Measurements from ENCODE around the gene DACH1. TPM values are rescaled to one million over a fixed set of nuclear protein-coding genes. Genes with fewer than 3 reads are reported as not detected.

Gene DACH1
- total and polyA plus RNA-seq, 2 donors: 2.5 to 2.7 TPM

DNA sequence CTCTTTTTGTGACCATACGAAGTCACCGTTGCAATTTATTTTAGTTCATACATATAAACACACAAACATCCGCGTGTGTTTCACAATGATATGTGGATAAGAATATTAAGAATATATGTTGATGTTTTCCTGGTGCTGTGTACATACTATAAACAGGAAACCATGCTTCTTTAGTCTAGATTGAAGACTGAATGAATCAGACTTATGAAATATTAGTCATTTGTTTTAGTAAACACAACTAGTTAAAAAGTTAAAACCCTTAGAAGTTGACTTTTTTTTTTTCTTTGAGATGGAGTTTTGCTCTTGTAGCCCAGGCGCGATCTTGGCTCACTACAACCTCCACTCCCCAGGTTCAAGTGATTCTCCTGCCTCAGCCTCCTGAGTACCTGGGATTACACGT lies 257.7 kb downstream of the DACH1 start:
- Histone ChIP-seq H3K4me3 (ENCODE audit: low read length in 2 of 2) (no peak overlapping the region), H3K9me3 (ENCODE audit: control insufficient read depth in 2 of 2, insufficient read depth in 1 of 2, low read length in 1 of 2) (no peaks in the 10 kb centered on the region), H3K36me3 (ENCODE audit: control insufficient read depth in 2 of 2, insufficient read depth in 2 of 2, low read length in 1 of 2) (no peaks in the 10 kb centered on the region), H3K27me3 (ENCODE audit: control insufficient read depth in 2 of 2, insufficient read depth in 1 of 2, low read length in 1 of 2) (no peaks in the 10 kb centered on the region), H3K4me1 (ENCODE audit: control insufficient read depth in 2 of 2, insufficient read depth in 2 of 2, low read length in 2 of 2) (no peaks in the 10 kb centered on the region), H3K27ac (ENCODE audit: low read depth in 1 of 2, low read length in 1 of 2) (no peak overlapping the region)
- WGBS: 98% methylated on average over 7 of the region's 7 CpGs
- no peak for DNase-seq (ENCODE audit: low read depth in 6 of 9, low spot score in 9 of 9)

DNA sequence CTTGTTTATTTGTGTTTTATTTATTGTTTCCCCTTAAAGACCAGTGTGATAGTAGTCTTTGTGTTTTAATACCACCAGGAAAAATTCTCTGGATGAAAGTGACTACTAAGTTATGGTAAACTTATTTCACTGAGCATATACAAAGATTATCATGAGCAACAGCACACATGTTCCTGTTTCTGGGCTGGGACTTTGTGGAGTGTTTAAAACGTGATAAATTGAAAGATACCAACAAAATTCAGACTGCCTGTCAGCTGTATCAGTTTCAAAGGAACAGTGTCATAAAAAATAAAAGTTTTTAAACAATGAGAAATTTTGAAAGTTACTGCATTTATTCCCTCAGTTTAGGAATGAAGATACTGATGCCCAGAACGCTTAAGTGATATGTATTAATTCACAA lies 259.4 kb downstream of the DACH1 start:
- H3K27ac ChIP-seq (ENCODE audit: low read depth in 1 of 2, low read length in 1 of 2): no peak overlapping the region
- DNase-seq (ENCODE audit: low read depth in 6 of 9, low spot score in 9 of 9): no peak
- H3K36me3 ChIP-seq (ENCODE audit: control insufficient read depth in 2 of 2, insufficient read depth in 2 of 2, low read length in 1 of 2): no peaks in the 10 kb centered on the region
- H3K4me1 ChIP-seq (ENCODE audit: control insufficient read depth in 2 of 2, insufficient read depth in 2 of 2, low read length in 2 of 2): no peaks in the 10 kb centered on the region
- H3K4me3 ChIP-seq (ENCODE audit: low read length in 2 of 2): no peak overlapping the region
- no peaks in the 10 kb centered on the region for H3K9me3 ChIP-seq (ENCODE audit: control insufficient read depth in 2 of 2, insufficient read depth in 1 of 2, low read length in 1 of 2)
- WGBS: 70% methylated on average over 2 of the region's 2 CpGs
- H3K27me3 ChIP-seq (ENCODE audit: control insufficient read depth in 2 of 2, insufficient read depth in 1 of 2, low read length in 1 of 2): no peaks in the 10 kb centered on the region

DNA sequence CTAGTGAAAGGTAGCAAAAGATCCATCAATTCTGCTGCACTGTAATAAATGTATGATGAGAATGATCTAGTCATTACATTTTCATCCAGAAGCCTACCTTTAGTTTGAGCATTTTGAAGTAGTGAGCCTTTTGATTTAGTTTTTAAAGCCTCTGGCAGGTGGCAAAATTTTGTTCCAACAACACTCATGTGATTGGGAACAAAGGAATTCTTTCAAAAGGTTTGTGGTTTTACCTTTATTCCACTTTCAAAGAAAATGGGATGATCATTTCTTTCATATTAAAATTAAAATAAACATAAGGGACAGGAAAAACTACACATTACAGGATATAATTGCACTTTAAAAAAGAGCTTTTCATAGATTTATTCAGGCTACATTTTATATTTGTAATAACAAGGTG lies 260.2 kb downstream of the DACH1 start:
- Histone ChIP-seq H3K36me3 (ENCODE audit: control insufficient read depth in 2 of 2, insufficient read depth in 2 of 2, low read length in 1 of 2) (no peaks in the 10 kb centered on the region), H3K27me3 (ENCODE audit: control insufficient read depth in 2 of 2, insufficient read depth in 1 of 2, low read length in 1 of 2) (no peaks in the 10 kb centered on the region), H3K9me3 (ENCODE audit: control insufficient read depth in 2 of 2, insufficient read depth in 1 of 2, low read length in 1 of 2) (no peaks in the 10 kb centered on the region), H3K4me3 (ENCODE audit: low read length in 2 of 2) (no peak overlapping the region), H3K27ac (ENCODE audit: low read depth in 1 of 2, low read length in 1 of 2) (no peak overlapping the region), H3K4me1 (ENCODE audit: control insufficient read depth in 2 of 2, insufficient read depth in 2 of 2, low read length in 2 of 2) (no peaks in the 10 kb centered on the region)
- DNase-seq (ENCODE audit: low read depth in 6 of 9, low spot score in 9 of 9): no peak

DNA sequence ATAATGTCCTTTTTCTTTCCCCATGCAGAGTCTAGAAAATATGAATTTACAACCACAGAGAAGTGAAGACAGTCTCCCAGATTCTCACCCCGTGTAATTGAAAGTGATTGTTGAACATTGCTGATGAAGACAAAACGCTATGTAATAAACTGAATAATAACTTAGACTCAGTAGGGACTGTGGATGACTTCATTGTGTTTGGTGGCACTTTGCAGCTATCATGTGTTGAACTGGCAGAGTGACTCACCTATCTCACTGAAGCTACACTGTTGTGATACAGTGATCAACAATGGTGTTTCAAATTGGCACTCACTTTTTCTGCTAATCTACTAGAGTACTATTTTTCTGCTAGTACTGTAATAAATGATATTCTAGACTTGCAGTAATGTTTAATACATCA lies 261.3 kb downstream of the DACH1 start:
- 97% methylated on average over 2 of the region's 2 CpGs for WGBS
- no peak for DNase-seq (ENCODE audit: low read depth in 6 of 9, low spot score in 9 of 9)

DNA sequence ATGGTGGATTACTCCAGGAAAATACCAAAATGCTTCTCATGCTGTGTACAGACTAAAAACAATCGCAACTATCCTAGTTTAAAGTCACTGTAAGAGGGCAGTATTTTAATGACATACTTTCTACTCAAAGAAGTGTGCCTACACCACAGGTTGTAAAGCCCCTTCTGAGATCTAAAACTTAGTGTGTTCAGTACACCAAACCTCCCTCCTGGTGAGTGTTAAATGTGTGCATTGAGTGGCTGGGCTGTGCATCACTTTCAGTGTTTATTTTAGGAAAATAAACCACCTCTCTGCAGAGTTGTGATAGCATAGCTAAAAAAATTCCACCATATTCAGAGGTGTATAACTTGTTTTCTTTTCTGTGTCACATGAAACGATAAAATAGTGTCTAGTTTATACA lies 263.7 kb downstream of the DACH1 start:
- Histone ChIP-seq H3K4me1 (ENCODE audit: control insufficient read depth in 2 of 2, insufficient read depth in 2 of 2, low read length in 2 of 2) (no peaks in the 10 kb centered on the region), H3K4me3 (ENCODE audit: low read length in 2 of 2) (no peak overlapping the region), H3K36me3 (ENCODE audit: control insufficient read depth in 2 of 2, insufficient read depth in 2 of 2, low read length in 1 of 2) (no peaks in the 10 kb centered on the region), H3K27me3 (ENCODE audit: control insufficient read depth in 2 of 2, insufficient read depth in 1 of 2, low read length in 1 of 2) (no peaks in the 10 kb centered on the region), H3K9me3 (ENCODE audit: control insufficient read depth in 2 of 2, insufficient read depth in 1 of 2, low read length in 1 of 2) (no peaks in the 10 kb centered on the region), H3K27ac (ENCODE audit: low read depth in 1 of 2, low read length in 1 of 2) (no peak overlapping the region)
- DNase-seq (ENCODE audit: low read depth in 6 of 9, low spot score in 9 of 9): no peak
- WGBS: 96% methylated on average over 2 of the region's 2 CpGs

More for the DNA sequence above, 261.3 kb downstream of the DACH1 start:
- no peak overlapping the region for H3K4me3 ChIP-seq (ENCODE audit: low read length in 2 of 2)
- no peaks in the 10 kb centered on the region for H3K9me3 ChIP-seq (ENCODE audit: control insufficient read depth in 2 of 2, insufficient read depth in 1 of 2, low read length in 1 of 2)
- H3K36me3 ChIP-seq (ENCODE audit: control insufficient read depth in 2 of 2, insufficient read depth in 2 of 2, low read length in 1 of 2): no peaks in the 10 kb centered on the region
- no peaks in the 10 kb centered on the region for H3K4me1 ChIP-seq (ENCODE audit: control insufficient read depth in 2 of 2, insufficient read depth in 2 of 2, low read length in 2 of 2)
- no peaks in the 10 kb centered on the region for H3K27me3 ChIP-seq (ENCODE audit: control insufficient read depth in 2 of 2, insufficient read depth in 1 of 2, low read length in 1 of 2)
- no peak overlapping the region for H3K27ac ChIP-seq (ENCODE audit: low read depth in 1 of 2, low read length in 1 of 2)

DNA sequence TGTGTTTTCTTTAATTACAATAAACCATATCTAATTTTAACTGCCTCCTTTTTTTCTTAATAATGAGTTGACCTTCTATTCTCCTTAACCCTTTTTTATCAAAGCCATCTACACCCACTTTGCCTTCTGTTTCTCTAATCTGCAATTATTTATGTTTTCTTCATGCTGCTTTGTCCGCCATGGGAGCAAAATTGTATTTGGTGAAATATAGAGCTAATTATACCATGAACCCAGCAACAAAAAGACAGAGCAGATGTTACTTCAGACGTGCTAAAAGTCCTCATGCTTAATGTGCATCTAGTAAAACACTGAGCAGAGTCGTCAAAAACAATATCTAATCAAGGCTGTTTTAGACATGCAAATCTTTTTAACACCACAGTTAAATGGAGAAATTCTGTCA lies 264.7 kb downstream of the DACH1 start:
- Histone ChIP-seq H3K36me3 (ENCODE audit: control insufficient read depth in 2 of 2, insufficient read depth in 2 of 2, low read length in 1 of 2) (no peaks in the 10 kb centered on the region), H3K4me1 (ENCODE audit: control insufficient read depth in 2 of 2, insufficient read depth in 2 of 2, low read length in 2 of 2) (no peaks in the 10 kb centered on the region), H3K27ac (ENCODE audit: low read depth in 1 of 2, low read length in 1 of 2) (no peak overlapping the region), H3K27me3 (ENCODE audit: control insufficient read depth in 2 of 2, insufficient read depth in 1 of 2, low read length in 1 of 2) (no peaks in the 10 kb centered on the region), H3K9me3 (ENCODE audit: control insufficient read depth in 2 of 2, insufficient read depth in 1 of 2, low read length in 1 of 2) (no peaks in the 10 kb centered on the region), H3K4me3 (ENCODE audit: low read length in 2 of 2) (no peak overlapping the region)
- WGBS: 95% methylated on average over 3 of the region's 3 CpGs
- DNase-seq (ENCODE audit: low read depth in 6 of 9, low spot score in 9 of 9): no peak

DNA sequence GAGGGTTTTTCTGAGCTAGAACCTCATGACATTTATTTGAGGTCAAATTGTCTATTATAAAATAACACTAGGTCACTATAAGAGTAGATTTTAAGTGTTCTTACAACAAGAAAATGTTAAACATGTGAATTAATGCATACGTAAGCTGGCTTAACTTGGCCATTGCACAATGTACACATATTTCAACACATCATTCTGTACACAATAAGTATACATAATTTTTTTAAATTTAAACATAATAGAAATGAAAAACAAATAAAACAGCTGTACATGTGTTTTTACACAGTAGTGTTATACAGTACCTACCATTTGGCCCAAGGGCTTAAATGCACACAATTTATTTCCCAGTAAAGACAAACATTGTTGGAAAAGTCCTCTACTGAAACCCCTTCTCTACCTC lies 269.9 kb downstream of the DACH1 start:
- H3K4me3 ChIP-seq (ENCODE audit: low read length in 2 of 2): no peak overlapping the region
- H3K4me1 ChIP-seq (ENCODE audit: control insufficient read depth in 2 of 2, insufficient read depth in 2 of 2, low read length in 2 of 2): no peaks in the 10 kb centered on the region
- H3K36me3 ChIP-seq (ENCODE audit: control insufficient read depth in 2 of 2, insufficient read depth in 2 of 2, low read length in 1 of 2): no peaks in the 10 kb centered on the region
- 96% methylated on average over 1 of the region's 1 CpG for WGBS
- no peak for DNase-seq (ENCODE audit: low read depth in 6 of 9, low spot score in 9 of 9)
- no peaks in the 10 kb centered on the region for H3K27me3 ChIP-seq (ENCODE audit: control insufficient read depth in 2 of 2, insufficient read depth in 1 of 2, low read length in 1 of 2)
- H3K27ac ChIP-seq (ENCODE audit: low read depth in 1 of 2, low read length in 1 of 2): no peak overlapping the region
- H3K9me3 ChIP-seq (ENCODE audit: control insufficient read depth in 2 of 2, insufficient read depth in 1 of 2, low read length in 1 of 2): no peaks in the 10 kb centered on the region

DNA sequence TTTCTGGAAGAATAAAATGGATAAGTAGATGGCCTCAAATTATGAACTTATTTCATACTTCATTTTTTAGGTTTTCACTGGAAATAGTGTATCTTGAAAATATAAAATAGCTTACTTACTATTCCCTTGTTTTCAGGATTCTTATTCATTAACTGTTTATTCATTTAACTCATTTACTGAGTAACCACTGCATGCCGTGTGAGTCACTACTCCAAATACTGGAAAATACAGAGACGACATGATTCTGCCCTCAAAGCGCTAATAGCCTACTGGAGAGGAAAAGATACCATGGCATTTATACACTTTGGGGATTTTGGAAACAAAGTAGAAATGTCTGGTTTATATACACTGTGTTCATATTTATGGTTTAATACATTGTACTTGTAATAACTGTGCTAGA lies 270.9 kb downstream of the DACH1 start:
- H3K9me3 ChIP-seq (ENCODE audit: control insufficient read depth in 2 of 2, insufficient read depth in 1 of 2, low read length in 1 of 2): no peaks in the 10 kb centered on the region
- no peaks in the 10 kb centered on the region for H3K27me3 ChIP-seq (ENCODE audit: control insufficient read depth in 2 of 2, insufficient read depth in 1 of 2, low read length in 1 of 2)
- H3K36me3 ChIP-seq (ENCODE audit: control insufficient read depth in 2 of 2, insufficient read depth in 2 of 2, low read length in 1 of 2): no peaks in the 10 kb centered on the region
- H3K27ac ChIP-seq (ENCODE audit: low read depth in 1 of 2, low read length in 1 of 2): no peak overlapping the region
- H3K4me3 ChIP-seq (ENCODE audit: low read length in 2 of 2): no peak overlapping the region
- no peak for DNase-seq (ENCODE audit: low read depth in 6 of 9, low spot score in 9 of 9)
- 98% methylated on average over 3 of the region's 3 CpGs for WGBS
- H3K4me1 ChIP-seq (ENCODE audit: control insufficient read depth in 2 of 2, insufficient read depth in 2 of 2, low read length in 2 of 2): no peaks in the 10 kb centered on the region

DNA sequence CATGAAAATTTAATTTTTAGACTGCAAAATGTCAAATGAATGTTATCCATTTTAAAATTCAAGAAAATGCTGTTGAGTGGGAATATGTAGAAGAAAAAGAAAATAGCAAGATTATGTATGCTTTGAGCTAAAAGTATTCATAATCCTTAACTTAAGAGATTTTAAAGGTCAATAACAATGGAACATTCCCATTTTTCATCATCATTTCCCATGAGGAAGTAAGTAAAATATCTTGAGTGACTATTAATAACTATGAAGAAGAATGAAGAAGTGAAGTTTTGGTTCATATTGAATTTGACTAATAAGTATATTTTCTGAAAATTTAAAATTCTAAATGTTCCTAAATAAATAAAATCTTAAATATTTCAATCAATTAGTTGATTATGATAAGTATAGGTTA lies 273.4 kb downstream of the DACH1 start:
- no peaks in the 10 kb centered on the region for H3K27me3 ChIP-seq (ENCODE audit: control insufficient read depth in 2 of 2, insufficient read depth in 1 of 2, low read length in 1 of 2)
- no peak for DNase-seq (ENCODE audit: low read depth in 6 of 9, low spot score in 9 of 9)
- no peaks in the 10 kb centered on the region for H3K9me3 ChIP-seq (ENCODE audit: control insufficient read depth in 2 of 2, insufficient read depth in 1 of 2, low read length in 1 of 2)
- H3K4me1 ChIP-seq (ENCODE audit: control insufficient read depth in 2 of 2, insufficient read depth in 2 of 2, low read length in 2 of 2): no peaks in the 10 kb centered on the region
- H3K27ac ChIP-seq (ENCODE audit: low read depth in 1 of 2, low read length in 1 of 2): no peak overlapping the region
- no peak overlapping the region for H3K4me3 ChIP-seq (ENCODE audit: low read length in 2 of 2)
- H3K36me3 ChIP-seq (ENCODE audit: control insufficient read depth in 2 of 2, insufficient read depth in 2 of 2, low read length in 1 of 2): no peaks in the 10 kb centered on the region

DNA sequence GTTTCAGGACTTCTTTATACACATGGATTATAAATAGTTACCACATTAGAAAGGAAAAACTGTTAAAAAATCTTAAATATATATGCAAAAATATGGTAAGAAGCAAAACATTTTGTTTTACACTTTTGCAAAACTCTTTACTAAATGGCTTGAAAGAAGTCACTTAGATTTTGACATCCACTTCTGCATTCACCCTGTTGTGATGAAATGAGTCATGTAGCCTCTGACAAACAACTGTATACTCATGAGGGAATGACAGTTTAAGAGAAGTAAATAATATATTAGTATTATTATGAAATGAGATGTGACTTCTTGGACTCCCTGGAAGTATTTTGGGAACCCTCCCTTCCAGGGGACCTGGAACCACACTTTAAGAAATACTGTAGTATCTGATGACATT lies 275.6 kb downstream of the DACH1 start:
- H3K4me1 ChIP-seq (ENCODE audit: control insufficient read depth in 2 of 2, insufficient read depth in 2 of 2, low read length in 2 of 2): no peaks in the 10 kb centered on the region
- H3K9me3 ChIP-seq (ENCODE audit: control insufficient read depth in 2 of 2, insufficient read depth in 1 of 2, low read length in 1 of 2): no peaks in the 10 kb centered on the region
- H3K27ac ChIP-seq (ENCODE audit: low read depth in 1 of 2, low read length in 1 of 2): no peak overlapping the region
- H3K27me3 ChIP-seq (ENCODE audit: control insufficient read depth in 2 of 2, insufficient read depth in 1 of 2, low read length in 1 of 2): no peaks in the 10 kb centered on the region
- DNase-seq (ENCODE audit: low read depth in 6 of 9, low spot score in 9 of 9): no peak
- H3K36me3 ChIP-seq (ENCODE audit: control insufficient read depth in 2 of 2, insufficient read depth in 2 of 2, low read length in 1 of 2): no peaks in the 10 kb centered on the region
- no peak overlapping the region for H3K4me3 ChIP-seq (ENCODE audit: low read length in 2 of 2)

Measured in thymus (tissue), 11 donors.